CD14-positive monocyte (primary cell): ENCODE data around the gene MTA2. TPM values are rescaled to one million over a fixed set of nuclear protein-coding genes. Genes with fewer than 3 reads are reported as not detected.

Source experiments
- DNase-seq, 3 donors: peaks; one replicate each; pipeline ENCODE4 v3.0.0-alpha.2; 2011 to 2022
- H2AFZ ChIP-seq: 2 replicates; pipeline ENCODE4 v1.6.0; 2012; ENCODE audit warnings: mild to moderate bottlenecking, low read depth, low read length, inconsistent platforms; ENCODE audit not compliant: insufficient read depth, poor library complexity, severe bottlenecking
- H3K27ac ChIP-seq, 2 donors: 1 replicate in 1 of 2; 2 replicates in 1 of 2; pipeline ENCODE4 v1.5.1; 2012 to 2013; ENCODE audit warnings: low read length in 2 of 2, control low read depth in 1 of 2, inconsistent platforms in 1 of 2, low read depth in 1 of 2, mild to moderate bottlenecking in 1 of 2
- H3K27me3 ChIP-seq, 2 donors: one replicate each; pipeline versions ENCODE4 v1.6.0 to v1.6.1; 2011 to 2013; ENCODE audit warnings: low read length in 2 of 2; ENCODE audit not compliant: control insufficient read depth in 2 of 2, insufficient read depth in 2 of 2
- H3K36me3 ChIP-seq, 2 donors: replicated peaks in 1 of 2; 1 replicate in 1 of 2; 2 replicates in 1 of 2; pipeline versions ENCODE4 v1.5.1 to v1.6.1; 2012 to 2013; ENCODE audit warnings: low read length in 2 of 2, control low read depth in 1 of 2, inconsistent platforms in 1 of 2, mild to moderate bottlenecking in 1 of 2; ENCODE audit not compliant: insufficient read depth in 2 of 2, control insufficient read depth in 1 of 2
- H3K4me1 ChIP-seq, 2 donors: 1 replicate in 1 of 2; 2 replicates in 1 of 2; pipeline versions ENCODE4 v1.5.1 to v1.6.1; 2012 to 2013; ENCODE audit warnings: low read length in 2 of 2, control low read depth in 1 of 2, inconsistent platforms in 1 of 2, mild to moderate bottlenecking in 1 of 2, moderate library complexity in 1 of 2; ENCODE audit not compliant: insufficient read depth in 2 of 2, control insufficient read depth in 1 of 2
- H3K4me2 ChIP-seq: replicated peaks from 2 replicates; pipeline ENCODE3; 2012; ENCODE audit warnings: low read length, moderate library complexity, mild to moderate bottlenecking; ENCODE audit not compliant: poor library complexity, severe bottlenecking; ENCODE audit errors: extremely low read depth
- H3K4me3 ChIP-seq, 3 experiments: fragments of 200-600 bp in 1 of 3; sonication (generic) in 1 of 3; replicated peaks in 1 of 3; 1 replicate in 2 of 3; 2 replicates in 1 of 3; pipeline ENCODE4 v1.5.1; 2011 to 2013; ENCODE audit warnings: low read length in 3 of 3, mild to moderate bottlenecking in 3 of 3, control low read depth in 2 of 3, low read depth in 2 of 3, inconsistent platforms in 1 of 3, moderate library complexity in 1 of 3
- H3K79me2 ChIP-seq: 2 replicates; pipeline ENCODE4 v1.6.0; 2012; ENCODE audit warnings: mild to moderate bottlenecking, control low read depth, inconsistent platforms, low read length, moderate library complexity; ENCODE audit not compliant: insufficient read depth
- H3K9ac ChIP-seq: 2 replicates; pipeline ENCODE4 v1.6.0; 2017; ENCODE audit warnings: low read length, mild to moderate bottlenecking; ENCODE audit not compliant: insufficient read depth, poor library complexity, severe bottlenecking
- H3K9me3 ChIP-seq, 2 donors: replicated peaks in 1 of 2; 1 replicate in 1 of 2; 2 replicates in 1 of 2; pipeline versions ENCODE4 v1.5.1 to v1.6.1; 2012 to 2013; ENCODE audit warnings: low read length in 2 of 2, control low read depth in 1 of 2; ENCODE audit not compliant: control insufficient read depth in 1 of 2, insufficient read depth in 1 of 2
- H4K20me1 ChIP-seq: 2 replicates; pipeline ENCODE4 v1.6.0; 2012; ENCODE audit warnings: mild to moderate bottlenecking, low read length, control low read depth, moderate library complexity; ENCODE audit not compliant: insufficient read depth
- H3K27ac Mint-ChIP-seq, 7 donors: one replicate each; pipeline ENCODE4 v1.8.0; 2020; ENCODE audit warnings: mild to moderate bottlenecking in 7 of 7, mixed read lengths in 7 of 7, moderate library complexity in 6 of 7, inconsistent platforms in 2 of 7
- H3K27me3 Mint-ChIP-seq, 3 donors: one replicate each; pipeline ENCODE4 v1.8.0; 2021 to 2022; ENCODE audit warnings: low read depth in 3 of 3, mild to moderate bottlenecking in 3 of 3, mixed read lengths in 3 of 3, moderate library complexity in 3 of 3, inconsistent platforms in 1 of 3
- H3K36me3 Mint-ChIP-seq, 2 donors: one replicate each; pipeline ENCODE4 v1.8.0; 2020; ENCODE audit warnings: mixed read lengths in 2 of 2, inconsistent platforms in 1 of 2, mild to moderate bottlenecking in 1 of 2
- H3K4me1 Mint-ChIP-seq: one replicate; pipeline ENCODE4 v1.8.0; 2020; ENCODE audit warnings: mild to moderate bottlenecking, mixed read lengths
- H3K4me3 Mint-ChIP-seq, 2 donors: one replicate each; pipeline ENCODE4 v1.8.0; 2020; ENCODE audit warnings: mild to moderate bottlenecking in 2 of 2, mixed read lengths in 2 of 2, moderate library complexity in 1 of 2
- H3K9me3 Mint-ChIP-seq, 7 donors: one replicate each; pipeline ENCODE4 v1.8.0; 2020 to 2022; ENCODE audit warnings: mixed read lengths in 7 of 7, mild to moderate bottlenecking in 6 of 7, moderate library complexity in 6 of 7, inconsistent platforms in 2 of 7
- CTCF ChIP-seq: fragments of 200-600 bp; IDR thresholded peaks from one replicate; pipeline ENCODE4 v1.8.0; 2022; ENCODE audit warnings: antibody characterized with exemption, mild to moderate bottlenecking
- WGBS: methylation state at CpG from one replicate; pipeline ENCODE4 v1.1.5; 2013; ENCODE audit warnings: missing lambda C conversion rate; ENCODE audit not compliant: insufficient coverage; 5-methylcytosine and 5-hydroxymethylcytosine counted together
- intact Hi-C, 2 donors: fragments of 100-400 bp; cut with micrococcal nuclease; formaldehyde crosslinking; loops; one replicate each; pipeline versions ENCODE4 v1.15.0 to v1.15.1; 2023
- polyA plus RNA-seq, 3 donors: library from polyadenylated mRNA; depleted of rRNA in 1 of 3; unstranded in 2 of 3; stranded (reverse) in 1 of 3; fragments of 300-500 nt in 2 of 3; fragments of >200 nt in 1 of 3; fragmentation: Illumina TruSeq in 2 of 3; gene quantifications; 1 replicate in 2 of 3; 2 replicates in 1 of 3; pipeline ENCODE4 v1.2.3, GENCODE V29; 2012 to 2021

MTA2 gene
- polyA plus RNA-seq, 3 donors: 14.0 to 38.6 (median 17.6) TPM

GRCh38 chr11:62615521-62615920 is 13.9 kb upstream of the MTA2 start:
- TF ChIP-seq CTCF: no peak
- intact Hi-C loops: loop anchor here in 1 of 2 donors (10.0 kb wide), 1 partner anchor 239 kb away; no protein-coding TSS in a partner anchor
- DNase-seq: no peak
- peaks cover 20% of the 10 kb centered on the region for H3K4me1 Mint-ChIP-seq
- no peak overlapping the region for H3K27ac ChIP-seq
- no peaks in the 10 kb centered on the region for H3K9me3 Mint-ChIP-seq
- H4K20me1 ChIP-seq: no peaks in the 10 kb centered on the region
- no peak overlapping the region for H3K4me2 ChIP-seq
- H3K36me3 ChIP-seq: peaks cover 16 to 32% of the 10 kb centered on the region in 2 donors
- H3K79me2 ChIP-seq: peaks cover 28% of the 10 kb centered on the region
- H3K27me3 Mint-ChIP-seq: no peaks in the 10 kb centered on the region
- H3K36me3 Mint-ChIP-seq: peaks cover 27 to 48% of the 10 kb centered on the region in 2 donors
- peaks cover 20 to 28% of the 10 kb centered on the region in 2 donors for H3K4me1 ChIP-seq
- 100% methylated on average over 2 of the region's 7 CpGs for WGBS
- no peaks in the 10 kb centered on the region for H3K9me3 ChIP-seq
- no peak overlapping the region for H2AFZ ChIP-seq
- no peaks in the 10 kb centered on the region for H3K27me3 ChIP-seq
- no peak overlapping the region for H3K4me3 Mint-ChIP-seq
- no peak overlapping the region for H3K4me3 ChIP-seq
- peak overlapping the region in 1 of 7 donors; percentile 36 for H3K27ac Mint-ChIP-seq
- H3K9ac ChIP-seq: no peak overlapping the region

- intact Hi-C loops: loop anchor here in 1 of 2 donors (10.0 kb wide), 1 partner anchor 241 kb away; no protein-coding TSS in a partner anchor
- WGBS: 92% methylated on average over 5 of the region's 8 CpGs
- Histone ChIP-seq H3K4me2 (no peak overlapping the region), H3K4me3 (no peak overlapping the region), H3K79me2 (peaks cover 19% of the 10 kb centered on the region), H2AFZ (no peak overlapping the region), H3K27ac (no peak overlapping the region), H3K9me3 (no peaks in the 10 kb centered on the region), H3K27me3 (no peaks in the 10 kb centered on the region), H3K9ac (no peak overlapping the region), H4K20me1 (no peaks in the 10 kb centered on the region), H3K36me3 (peaks cover 19 to 44% of the 10 kb centered on the region in 2 donors), H3K4me1 (peaks cover 16 to 22% of the 10 kb centered on the region in 2 donors)
- peaks cover 16% of the 10 kb centered on the region for H3K4me1 Mint-ChIP-seq
- peak overlapping the region in 5 of 7 donors; percentile 27 to 73 (median 50) for H3K27ac Mint-ChIP-seq
- no peak for TF ChIP-seq CTCF
- H3K9me3 Mint-ChIP-seq: peaks cover 0 to 2% (median 0%) of the 10 kb centered on the region in 7 donors
- DNase-seq: no peak
- H3K4me3 Mint-ChIP-seq: no peak overlapping the region
- H3K27me3 Mint-ChIP-seq: no peaks in the 10 kb centered on the region
- peaks cover 37 to 59% of the 10 kb centered on the region in 2 donors for H3K36me3 Mint-ChIP-seq
These were observed 12.6 kb upstream of the MTA2 start for GRCh38 chr11:62614275-62614674.
